HUES6 (cell line): ENCODE results near the gene KCNT2.
A peak's percentile ranks its signal among the peaks of the same experiment; 100 is the strongest.

Experiments used
- H3K27ac ChIP-seq: 2 replicates; pipeline ENCODE4 v1.7.0; 2013; ENCODE audit warnings: low read depth, mild to moderate bottlenecking, low read length, inconsistent platforms
- H3K27me3 ChIP-seq: 2 replicates; pipeline ENCODE4 v1.6.1; 2013; ENCODE audit warnings: low read length; ENCODE audit not compliant: control insufficient read depth, insufficient read depth
- H3K36me3 ChIP-seq: 2 replicates; pipeline ENCODE4 v1.6.1; 2013; ENCODE audit warnings: low read length; ENCODE audit not compliant: control insufficient read depth, insufficient read depth
- H3K4me1 ChIP-seq: 2 replicates; pipeline ENCODE4 v1.6.1; 2013; ENCODE audit warnings: low read length; ENCODE audit not compliant: control insufficient read depth, insufficient read depth
- H3K4me3 ChIP-seq: 2 replicates; pipeline ENCODE4 v1.5.1; 2013; ENCODE audit warnings: low read depth, low read length
- H3K9ac ChIP-seq: one replicate; pipeline ENCODE4 v1.6.1; 2013; ENCODE audit warnings: mild to moderate bottlenecking, low read length
- H3K9me3 ChIP-seq: 2 replicates; pipeline ENCODE4 v1.6.1; 2013; ENCODE audit warnings: low read depth, low read length; ENCODE audit not compliant: control insufficient read depth, insufficient read depth

Gene KCNT2

GRCh38 chr1:196425513-196425912 is 182.7 kb downstream of the KCNT2 start:
- 0 out of 2 replicates have a peak, but pooled peaks cover 6% of the 10 kb centered on the region for H3K36me3 ChIP-seq
- no peak overlapping the region for H3K4me3 ChIP-seq
- no peak overlapping the region for H3K9ac ChIP-seq
- peaks cover 3% of the 10 kb centered on the region; the same call in 1 of the 2 replicates for H3K4me1 ChIP-seq
- H3K27me3 ChIP-seq = no peaks in the 10 kb centered on the region
- no peak overlapping the region for H3K27ac ChIP-seq
- H3K9me3 ChIP-seq = no peaks in the 10 kb centered on the region

GRCh38 chr1:196423612-196424011 is 184.6 kb downstream of the KCNT2 start:
- no peaks in the 10 kb centered on the region for H3K9me3 ChIP-seq
- no peak overlapping the region for H3K4me3 ChIP-seq
- H3K9ac ChIP-seq = no peak overlapping the region
- no peaks in the 10 kb centered on the region for H3K27me3 ChIP-seq
- peaks cover 3% of the 10 kb centered on the region; the same call in 1 of the 2 replicates for H3K4me1 ChIP-seq
- 0 out of 2 replicates have a peak, but pooled peaks cover 6% of the 10 kb centered on the region for H3K36me3 ChIP-seq
- no peak overlapping the region for H3K27ac ChIP-seq

- Histone ChIP-seq H3K36me3 (0 out of 2 replicates have a peak, but pooled peaks cover 2% of the 10 kb centered on the region), H3K9me3 (no peaks in the 10 kb centered on the region), H3K27ac (no peak overlapping the region), H3K4me1 (peaks cover 3% of the 10 kb centered on the region; the same call in 1 of the 2 replicates), H3K27me3 (no peaks in the 10 kb centered on the region), H3K9ac (no peak overlapping the region), H3K4me3 (no peak overlapping the region)
Observed at GRCh38 chr1:196418772-196419171, 189.5 kb downstream of the KCNT2 start.

- 0 out of 2 replicates have a peak, but pooled peaks cover 2% of the 10 kb centered on the region for H3K36me3 ChIP-seq
Observed at GRCh38 chr1:196415978-196416377, 192.3 kb downstream of the KCNT2 start.

GRCh38 chr1:196412326-196412725 is 195.9 kb downstream of the KCNT2 start:
- Histone ChIP-seq H3K4me3 (no peak overlapping the region), H3K36me3 (0 out of 2 replicates have a peak, but pooled peaks cover 2% of the 10 kb centered on the region), H3K9me3 (no peaks in the 10 kb centered on the region), H3K9ac (no peak overlapping the region), H3K27me3 (no peaks in the 10 kb centered on the region), H3K4me1 (peaks cover 7% of the 10 kb centered on the region; the same call in 1 of the 2 replicates), H3K27ac (no peak overlapping the region)

More at GRCh38 chr1:196415978-196416377, 192.3 kb downstream of the KCNT2 start:
- Histone ChIP-seq H3K27ac (no peak overlapping the region), H3K9me3 (no peaks in the 10 kb centered on the region), H3K27me3 (no peaks in the 10 kb centered on the region), H3K9ac (no peak overlapping the region), H3K4me1 (no peaks in the 10 kb centered on the region), H3K4me3 (no peak overlapping the region)

GRCh38 chr1:196410768-196411167 is 197.5 kb downstream of the KCNT2 start:
- Histone ChIP-seq H3K9ac (no peak overlapping the region), H3K9me3 (no peaks in the 10 kb centered on the region), H3K4me3 (no peak overlapping the region), H3K27me3 (no peaks in the 10 kb centered on the region), H3K27ac (no peak overlapping the region), H3K36me3 (0 out of 2 replicates have a peak, but pooled peaks cover 2% of the 10 kb centered on the region), H3K4me1 (peaks cover 7% of the 10 kb centered on the region; the same call in 1 of the 2 replicates)

- H3K9ac ChIP-seq = no peak overlapping the region
- H3K4me1 ChIP-seq = peaks cover 7% of the 10 kb centered on the region; the same call in 1 of the 2 replicates
- H3K36me3 ChIP-seq = 0 out of 2 replicates have a peak, but pooled peaks cover 1% of the 10 kb centered on the region
- no peaks in the 10 kb centered on the region for H3K27me3 ChIP-seq
- H3K27ac ChIP-seq = no peak overlapping the region
- no peak overlapping the region for H3K4me3 ChIP-seq
- no peaks in the 10 kb centered on the region for H3K9me3 ChIP-seq
Observed at GRCh38 chr1:196409586-196409985, 198.7 kb downstream of the KCNT2 start.

- peak overlapping the region; percentile 51; the same call in 1 of the 2 replicates for H3K27ac ChIP-seq
- no peak overlapping the region for H3K4me3 ChIP-seq
Observed at GRCh38 chr1:196407358-196408051, 200.7 kb downstream of the KCNT2 start.

GRCh38 chr1:196405839-196406238 is 202.4 kb downstream of the KCNT2 start:
- H3K4me1 ChIP-seq = peaks cover 9% of the 10 kb centered on the region; the same call in 1 of the 2 replicates
- H3K9ac ChIP-seq = no peak overlapping the region
- no peaks in the 10 kb centered on the region for H3K27me3 ChIP-seq
- H3K4me3 ChIP-seq = no peak overlapping the region
- H3K36me3 ChIP-seq = no peaks in the 10 kb centered on the region
- H3K27ac ChIP-seq = no peak overlapping the region
- no peaks in the 10 kb centered on the region for H3K9me3 ChIP-seq

More at GRCh38 chr1:196407358-196408051, 200.7 kb downstream of the KCNT2 start:
- no peak overlapping the region for H3K9ac ChIP-seq
- no peaks in the 10 kb centered on the region for H3K36me3 ChIP-seq
- no peaks in the 10 kb centered on the region for H3K27me3 ChIP-seq
- H3K9me3 ChIP-seq = no peaks in the 10 kb centered on the region
- H3K4me1 ChIP-seq = peaks cover 7% of the 10 kb centered on the region; the same call in 1 of the 2 replicates

GRCh38 chr1:196403803-196404690 is 204.2 kb downstream of the KCNT2 start:
- H3K27me3 ChIP-seq = no peaks in the 10 kb centered on the region
- peaks cover 9% of the 10 kb centered on the region; the same call in 1 of the 2 replicates for H3K4me1 ChIP-seq
- H3K9me3 ChIP-seq = no peaks in the 10 kb centered on the region
- H3K9ac ChIP-seq = no peak overlapping the region
- H3K36me3 ChIP-seq = no peaks in the 10 kb centered on the region
- no peak overlapping the region for H3K4me3 ChIP-seq
- H3K27ac ChIP-seq = no peak overlapping the region
